Panc1 (cell line): ENCODE measurements around the gene BPIFA1. TPM values are rescaled to one million over a fixed set of nuclear protein-coding genes. Genes with fewer than 3 reads are reported as not detected.

Experiments
- ATAC-seq: fragments of 200-7000 bp; cut with Tn5 transposase; 2 replicates; pipeline ENCODE4 v1.9.1; 2020; ENCODE audit warnings: mild to moderate bottlenecking, moderate library complexity
- BruUV-seq: library from RNA; stranded (reverse); fragments of 400-500 nt; replicated peaks from 2 replicates; lab custom pipeline; 2021; lab: Mats Ljungman, UMichigan
- CTCF ChIA-PET: fragments of 300-600 bp; sonication (Branson Sonifier 250); formaldehyde crosslinking; loops from one replicate; lab custom pipeline; 2022; ENCODE audit warnings: antibody characterized with exemption; lab: Charles Lee
- POLR2A ChIA-PET: fragments of 300-600 bp; sonication (Branson Sonifier 250); formaldehyde crosslinking; loops from one replicate; lab custom pipeline; 2022; ENCODE audit warnings: antibody characterized with exemption; lab: Charles Lee
- DNase-seq: peaks from one replicate; pipeline ENCODE4 v3.0.0-alpha.2; 2010; ENCODE audit warnings: low read depth, low spot score
- H3K27ac ChIP-seq: 2 replicates; pipeline ENCODE4 v1.5.1; 2011; ENCODE audit warnings: mild to moderate bottlenecking, low read length, inconsistent platforms
- H3K27me3 ChIP-seq: fragments of 200-500 bp; sonication (Bioruptor generic); 2 replicates; pipeline ENCODE4 v1.6.0; 2014; ENCODE audit warnings: low read length, inconsistent platforms; ENCODE audit not compliant: control insufficient read depth, insufficient read depth
- H3K36me3 ChIP-seq: fragments of 200-500 bp; sonication (Bioruptor generic); 2 replicates; pipeline ENCODE4 v1.5.1; 2014; ENCODE audit warnings: inconsistent platforms, mild to moderate bottlenecking, low read length, moderate library complexity; ENCODE audit not compliant: control insufficient read depth, insufficient read depth
- H3K4me1 ChIP-seq: 2 replicates; pipeline ENCODE4 v1.5.1; 2011; ENCODE audit warnings: inconsistent platforms, mild to moderate bottlenecking, low read length, moderate library complexity; ENCODE audit not compliant: control insufficient read depth, insufficient read depth
- H3K4me3 ChIP-seq, 2 experiments: 2 replicates each; pipeline ENCODE4 v1.5.1; 2011 to 2012; ENCODE audit warnings: low read depth in 2 of 2, low read length in 2 of 2, mild to moderate bottlenecking in 2 of 2, inconsistent platforms in 1 of 2, moderate library complexity in 1 of 2
- H3K9me3 ChIP-seq: fragments of 200-500 bp; sonication (Bioruptor generic); 2 replicates; pipeline ENCODE4 v1.5.1; 2014; ENCODE audit warnings: low read depth, mild to moderate bottlenecking, inconsistent platforms, low read length, moderate library complexity; ENCODE audit not compliant: control insufficient read depth, insufficient read depth
- POLR2AphosphoS5 ChIP-seq: IDR thresholded peaks from 2 replicates; pipeline ENCODE4 v1.6.1; 2012; ENCODE audit warnings: mild to moderate bottlenecking, low read depth, low read length, moderate library complexity
- SIN3A ChIP-seq: IDR thresholded peaks from 2 replicates; pipeline ENCODE4 v1.6.1; 2012; ENCODE audit warnings: low read depth, mild to moderate bottlenecking, low read length, moderate library complexity, borderline replicate concordance; ENCODE audit not compliant: insufficient read depth
- TCF7L2 ChIP-seq: IDR thresholded peaks from 2 replicates; pipeline ENCODE4 v1.6.1; 2011; ENCODE audit warnings: mild to moderate bottlenecking, low read depth, low read length, inconsistent platforms
- in situ Hi-C: cut with HindIII; loops from 2 replicates; pipeline ENCODE4 v1.10.0; 2016; ENCODE audit warnings: low sequenced_read_pairs, low pct_unique_long_range_greater_than_20kb
- intact Hi-C: fragments of 100-400 bp; cut with micrococcal nuclease; formaldehyde crosslinking; loops from one replicate; pipeline ENCODE4 v1.10.0; 2022; ENCODE audit not compliant: unreplicated experiment
- total RNA-seq: library from RNA; stranded (reverse); gene quantifications from one replicate; pipeline ENCODE4 v1.2.1, GENCODE V29; 2021; ENCODE audit not compliant: unreplicated experiment
- TF ChIP-seq, protein P1 (sequence below), 2 experiments: IDR thresholded peaks; 2 replicates each; pipeline ENCODE4 v1.6.1; 2011 to 2012; ENCODE audit warnings: low read depth in 2 of 2, control low read depth in 1 of 2, low read length in 1 of 2, mild to moderate bottlenecking in 1 of 2, moderate library complexity in 1 of 2; ENCODE audit not compliant: insufficient read depth in 1 of 2
- TF ChIP-seq, protein P2 (sequence below): fragments of 450-650 bp; IDR thresholded peaks from 2 replicates; pipeline ENCODE4 v1.5.1; 2017; ENCODE audit warnings: mild to moderate bottlenecking

The BPIFA1 gene
- total RNA-seq, 1 experiment from 2014 or later, result not detected

DNA sequence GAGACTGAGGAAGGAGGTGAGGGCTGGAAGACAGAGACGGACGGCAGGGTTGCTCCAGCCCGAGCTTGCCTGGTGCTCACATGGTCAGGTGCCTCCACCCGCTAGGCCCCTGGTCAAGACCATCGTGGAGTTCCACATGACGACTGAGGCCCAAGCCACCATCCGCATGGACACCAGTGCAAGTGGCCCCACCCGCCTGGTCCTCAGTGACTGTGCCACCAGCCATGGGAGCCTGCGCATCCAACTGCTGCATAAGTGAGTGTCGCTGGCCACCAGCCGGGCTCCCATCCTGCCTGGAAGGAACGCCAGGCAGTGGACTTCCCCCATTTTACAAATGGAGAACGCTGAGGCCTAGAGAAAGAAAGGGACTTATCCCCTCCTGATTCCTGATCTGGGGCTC, 55.1 kb downstream of the BPIFA1 start:
- Histone ChIP-seq H3K27ac (no peak overlapping the region), H3K4me3 (no peak overlapping the region), H3K9me3 (no peaks in the 10 kb centered on the region), H3K27me3 (peaks cover 17% of the 10 kb centered on the region), H3K4me1 (no peaks in the 10 kb centered on the region), H3K36me3 (no peaks in the 10 kb centered on the region)
- in situ Hi-C loops, result no loop called here
- intact Hi-C loops, result loop anchor here (2.0 kb wide), 1 partner anchor 194 kb away; no protein-coding TSS in a partner anchor
- ATAC-seq (no peak), DNase-seq (no peak)
- BruUV-seq, result no TSS peak
- TF ChIP-seq SIN3A (no peak), TCF7L2 (no peak), POLR2AphosphoS5 (no peak)
- TF ChIP-seq, protein P1, sequence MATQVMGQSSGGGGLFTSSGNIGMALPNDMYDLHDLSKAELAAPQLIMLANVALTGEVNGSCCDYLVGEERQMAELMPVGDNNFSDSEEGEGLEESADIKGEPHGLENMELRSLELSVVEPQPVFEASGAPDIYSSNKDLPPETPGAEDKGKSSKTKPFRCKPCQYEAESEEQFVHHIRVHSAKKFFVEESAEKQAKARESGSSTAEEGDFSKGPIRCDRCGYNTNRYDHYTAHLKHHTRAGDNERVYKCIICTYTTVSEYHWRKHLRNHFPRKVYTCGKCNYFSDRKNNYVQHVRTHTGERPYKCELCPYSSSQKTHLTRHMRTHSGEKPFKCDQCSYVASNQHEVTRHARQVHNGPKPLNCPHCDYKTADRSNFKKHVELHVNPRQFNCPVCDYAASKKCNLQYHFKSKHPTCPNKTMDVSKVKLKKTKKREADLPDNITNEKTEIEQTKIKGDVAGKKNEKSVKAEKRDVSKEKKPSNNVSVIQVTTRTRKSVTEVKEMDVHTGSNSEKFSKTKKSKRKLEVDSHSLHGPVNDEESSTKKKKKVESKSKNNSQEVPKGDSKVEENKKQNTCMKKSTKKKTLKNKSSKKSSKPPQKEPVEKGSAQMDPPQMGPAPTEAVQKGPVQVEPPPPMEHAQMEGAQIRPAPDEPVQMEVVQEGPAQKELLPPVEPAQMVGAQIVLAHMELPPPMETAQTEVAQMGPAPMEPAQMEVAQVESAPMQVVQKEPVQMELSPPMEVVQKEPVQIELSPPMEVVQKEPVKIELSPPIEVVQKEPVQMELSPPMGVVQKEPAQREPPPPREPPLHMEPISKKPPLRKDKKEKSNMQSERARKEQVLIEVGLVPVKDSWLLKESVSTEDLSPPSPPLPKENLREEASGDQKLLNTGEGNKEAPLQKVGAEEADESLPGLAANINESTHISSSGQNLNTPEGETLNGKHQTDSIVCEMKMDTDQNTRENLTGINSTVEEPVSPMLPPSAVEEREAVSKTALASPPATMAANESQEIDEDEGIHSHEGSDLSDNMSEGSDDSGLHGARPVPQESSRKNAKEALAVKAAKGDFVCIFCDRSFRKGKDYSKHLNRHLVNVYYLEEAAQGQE (IDR thresholded peaks at IDR 0.05; ENCODE audit: insufficient read depth in 1 of 2, low read depth in 2 of 2, low read length in 1 of 2), result no peak
- TF ChIP-seq, protein P2, sequence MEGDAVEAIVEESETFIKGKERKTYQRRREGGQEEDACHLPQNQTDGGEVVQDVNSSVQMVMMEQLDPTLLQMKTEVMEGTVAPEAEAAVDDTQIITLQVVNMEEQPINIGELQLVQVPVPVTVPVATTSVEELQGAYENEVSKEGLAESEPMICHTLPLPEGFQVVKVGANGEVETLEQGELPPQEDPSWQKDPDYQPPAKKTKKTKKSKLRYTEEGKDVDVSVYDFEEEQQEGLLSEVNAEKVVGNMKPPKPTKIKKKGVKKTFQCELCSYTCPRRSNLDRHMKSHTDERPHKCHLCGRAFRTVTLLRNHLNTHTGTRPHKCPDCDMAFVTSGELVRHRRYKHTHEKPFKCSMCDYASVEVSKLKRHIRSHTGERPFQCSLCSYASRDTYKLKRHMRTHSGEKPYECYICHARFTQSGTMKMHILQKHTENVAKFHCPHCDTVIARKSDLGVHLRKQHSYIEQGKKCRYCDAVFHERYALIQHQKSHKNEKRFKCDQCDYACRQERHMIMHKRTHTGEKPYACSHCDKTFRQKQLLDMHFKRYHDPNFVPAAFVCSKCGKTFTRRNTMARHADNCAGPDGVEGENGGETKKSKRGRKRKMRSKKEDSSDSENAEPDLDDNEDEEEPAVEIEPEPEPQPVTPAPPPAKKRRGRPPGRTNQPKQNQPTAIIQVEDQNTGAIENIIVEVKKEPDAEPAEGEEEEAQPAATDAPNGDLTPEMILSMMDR, result no peak
- ChIA-PET POLR2A (no interaction called here), CTCF (interaction anchor here (0.7 kb wide), 1 partner anchor 179 kb away, joined by 3 read pairs; no protein-coding TSS in a partner anchor)

DNA sequence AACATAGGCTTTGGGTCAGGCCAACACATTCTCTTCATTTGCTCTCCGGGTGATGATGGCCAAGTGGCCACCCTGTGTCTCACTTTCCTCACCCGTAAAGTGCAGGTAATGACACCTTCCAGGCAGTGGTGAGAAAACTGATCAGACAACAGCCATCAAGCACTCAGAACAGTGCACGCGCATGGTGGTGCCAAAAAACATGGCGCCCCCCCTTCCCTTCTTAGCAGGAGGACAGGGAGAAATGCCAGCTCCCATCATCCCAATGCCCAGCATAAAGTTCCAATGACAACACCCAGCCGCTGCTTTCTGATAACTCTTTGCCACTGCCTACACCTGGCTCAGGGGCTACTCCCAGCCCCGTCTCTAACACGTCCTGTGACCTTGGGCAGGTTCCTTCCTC, 55.6 kb downstream of the BPIFA1 start:
- in situ Hi-C loops, result no loop called here
- peaks cover 17% of the 10 kb centered on the region for H3K27me3 ChIP-seq
- ChIA-PET POLR2A (no interaction called here), CTCF (interaction anchor here (0.7 kb wide), 1 partner anchor 179 kb away, joined by 3 read pairs; no protein-coding TSS in a partner anchor)
- DNase-seq (no peak), ATAC-seq (no peak)
- BruUV-seq, result no TSS peak
- TF ChIP-seq, protein P2, result no peak
- TF ChIP-seq, protein P1 (IDR thresholded peaks at IDR 0.05; ENCODE audit: insufficient read depth in 1 of 2, low read depth in 2 of 2, low read length in 1 of 2), result no peak
- TF ChIP-seq TCF7L2, result no peak
- no peak for TF ChIP-seq POLR2AphosphoS5
- TF ChIP-seq SIN3A, result no peak
- H3K27ac ChIP-seq, result no peak overlapping the region
- intact Hi-C loops, result loop anchor here (2.0 kb wide), 1 partner anchor 195 kb away; no protein-coding TSS in a partner anchor
- H3K4me3 ChIP-seq, result no peak overlapping the region
- H3K4me1 ChIP-seq, result no peaks in the 10 kb centered on the region
- H3K9me3 ChIP-seq, result no peaks in the 10 kb centered on the region
- no peaks in the 10 kb centered on the region for H3K36me3 ChIP-seq
